Endometrial microvascular endothelial cells (primary cell): ENCODE measurements around the gene NPEPPS. TPM values are rescaled to one million over a fixed set of nuclear protein-coding genes. Genes with fewer than 3 reads are reported as not detected.
"Not testable (repeated sequence)": the region's sequence is repeated elsewhere in the genome, so short reads cannot be mapped to it uniquely, and the experiment has no call there.

Source experiments
- in situ Hi-C: cut with HindIII; loops from 2 replicates; pipeline ENCODE4 v1.10.0; 2017; ENCODE audit warnings: low sequenced_read_pairs, low pct_unique_long_range_greater_than_20kb; ENCODE audit errors: inconsistent ontology term
- total RNA-seq: library from RNA; depleted of rRNA; stranded (reverse); fragments of >200 nt; gene quantifications from one replicate; pipeline ENCODE4 v1.2.3, GENCODE V29; 2015; ENCODE audit errors: inconsistent ontology term

NPEPPS gene
- total RNA-seq, 1 donor from 2014 or later: 61.0 TPM

- in situ Hi-C loops: not testable (repeated sequence)
These were observed 23.8 kb downstream of the NPEPPS start for GRCh38 chr17:47554733-47555132.

GRCh38 chr17:47556108-47556507, 25.2 kb downstream of the NPEPPS start:
- in situ Hi-C loops: not testable (repeated sequence)

GRCh38 chr17:47560517-47561043, 29.7 kb downstream of the NPEPPS start:
- in situ Hi-C loops: not testable (repeated sequence)

GRCh38 chr17:47561698-47562405, 30.9 kb downstream of the NPEPPS start:
- in situ Hi-C loops: not testable (repeated sequence)

- in situ Hi-C loops: not testable (repeated sequence)
These were observed 31.4 kb downstream of the NPEPPS start for GRCh38 chr17:47562406-47562705.

- in situ Hi-C loops: not testable (repeated sequence)
These were observed 36.4 kb downstream of the NPEPPS start for GRCh38 chr17:47567261-47567660.

- in situ Hi-C loops: not testable (repeated sequence)
These were observed 41.7 kb downstream of the NPEPPS start for GRCh38 chr17:47572561-47572960.

GRCh38 chr17:47582416-47582815, 51.5 kb downstream of the NPEPPS start:
- in situ Hi-C loops: not testable (repeated sequence)

GRCh38 chr17:47586378-47587055, 55.6 kb downstream of the NPEPPS start:
- in situ Hi-C loops: not testable (repeated sequence)

GRCh38 chr17:47593522-47593921, 62.6 kb downstream of the NPEPPS start:
- in situ Hi-C loops: not testable (repeated sequence)

- in situ Hi-C loops: no loop called here
These were observed 73.1 kb downstream of the NPEPPS start for GRCh38 chr17:47603830-47604597.

GRCh38 chr17:47604598-47604927, 73.7 kb downstream of the NPEPPS start:
- in situ Hi-C loops: no loop called here

GRCh38 chr17:47605011-47605410, 74.1 kb downstream of the NPEPPS start:
- in situ Hi-C loops: no loop called here

- in situ Hi-C loops: no loop called here
These were observed 76.6 kb downstream of the NPEPPS start for GRCh38 chr17:47607481-47607880.

- in situ Hi-C loops: no loop called here
These were observed 80.8 kb downstream of the NPEPPS start for GRCh38 chr17:47611372-47612350.

- in situ Hi-C loops: no loop called here
These were observed 85.0 kb downstream of the NPEPPS start for GRCh38 chr17:47615766-47616424.

GRCh38 chr17:47618410-47618809, 87.5 kb downstream of the NPEPPS start:
- in situ Hi-C loops: no loop called here

- in situ Hi-C loops: no loop called here
These were observed 89.8 kb downstream of the NPEPPS start for GRCh38 chr17:47620503-47621245.
